Activated CD4-positive, alpha-beta T cell treated with anti-CD3 and anti-CD28 coated beads, Interleukin-2, amount 10 ng/mL, durations not matched to agents 24 days and 14 days (primary cell): ENCODE results near the gene LEPROT. TPM values are rescaled to one million over a fixed set of nuclear protein-coding genes. Genes with fewer than 3 reads are reported as not detected.

Experiments
- DNase-seq: peaks from one replicate; pipeline ENCODE4 v3.0.0; 2022
- H3K27ac Mint-ChIP-seq: one replicate; pipeline ENCODE4 v1.8.0; 2022; ENCODE audit warnings: mild to moderate bottlenecking, mixed read lengths
- H3K27me3 Mint-ChIP-seq: one replicate; pipeline ENCODE4 v1.8.0; 2022; ENCODE audit warnings: mixed read lengths
- H3K36me3 Mint-ChIP-seq: one replicate; pipeline ENCODE4 v1.8.0; 2022; ENCODE audit warnings: low read depth, mild to moderate bottlenecking, mixed read lengths
- H3K4me1 Mint-ChIP-seq: one replicate; pipeline ENCODE4 v1.8.0; 2021; ENCODE audit warnings: mixed read lengths
- H3K4me3 Mint-ChIP-seq: one replicate; pipeline ENCODE4 v1.8.0; 2022; ENCODE audit warnings: mild to moderate bottlenecking, moderate library complexity, mixed read lengths
- H3K9me3 Mint-ChIP-seq: one replicate; pipeline ENCODE4 v1.8.0; 2021; ENCODE audit warnings: mixed read lengths
- intact Hi-C: fragments of 100-400 bp; cut with micrococcal nuclease; formaldehyde crosslinking; loops from one replicate; pipeline ENCODE4 v1.15.1; 2023
- total RNA-seq: library from RNA; stranded (reverse); gene quantifications from 2 replicates; pipeline ENCODE4 v1.2.3, GENCODE V29; 2022

Gene LEPROT
- total RNA-seq, 1 donor from 2014 or later: 20.2 TPM

- Mint-ChIP-seq H3K4me3 (peak overlapping the region; percentile 22), H3K27ac (peak overlapping the region; percentile 69), H3K27me3 (no peaks in the 10 kb centered on the region), H3K4me1 (peaks cover 66% of the 10 kb centered on the region), H3K36me3 (peaks cover 26% of the 10 kb centered on the region), H3K9me3 (peaks cover 4% of the 10 kb centered on the region)
- intact Hi-C loops: loop anchor here (1.0 to 10.0 kb wide), 6 partner anchors 163 to 881 kb away; partner anchors contain the start of gene AK4
- peak; percentile 75 for DNase-seq
Measured at GRCh38 chr1:65395887-65396612, 24.4 kb upstream of the LEPROT start.

GRCh38 chr1:65398083-65398482, 22.4 kb upstream of the LEPROT start:
- peak; percentile 46 for DNase-seq
- Mint-ChIP-seq H3K27me3 (no peaks in the 10 kb centered on the region), H3K36me3 (peaks cover 25% of the 10 kb centered on the region), H3K4me1 (peaks cover 51% of the 10 kb centered on the region), H3K4me3 (no peak overlapping the region), H3K9me3 (peaks cover 4% of the 10 kb centered on the region), H3K27ac (peak overlapping the region; percentile 27)
- intact Hi-C loops: loop anchor here (5.0 to 10.0 kb wide), 4 partner anchors 253 to 879 kb away; partner anchors contain the start of gene AK4

- Mint-ChIP-seq H3K27me3 (no peaks in the 10 kb centered on the region), H3K36me3 (peaks cover 25% of the 10 kb centered on the region), H3K9me3 (peaks cover 4% of the 10 kb centered on the region), H3K27ac (no peak overlapping the region), H3K4me3 (no peak overlapping the region), H3K4me1 (peaks cover 43% of the 10 kb centered on the region)
- no peak for DNase-seq
- intact Hi-C loops: loop anchor here (5.0 to 10.0 kb wide), 4 partner anchors 254 to 878 kb away; partner anchors contain the start of gene AK4
Measured at GRCh38 chr1:65399003-65399402, 21.5 kb upstream of the LEPROT start.

GRCh38 chr1:65401612-65402011, 18.9 kb upstream of the LEPROT start:
- Mint-ChIP-seq H3K36me3 (peaks cover 25% of the 10 kb centered on the region), H3K27me3 (no peaks in the 10 kb centered on the region), H3K4me3 (no peak overlapping the region), H3K9me3 (peaks cover 4% of the 10 kb centered on the region), H3K27ac (no peak overlapping the region), H3K4me1 (peaks cover 19% of the 10 kb centered on the region)
- DNase-seq: no peak
- intact Hi-C loops: no loop called here

- intact Hi-C loops: no loop called here
- Mint-ChIP-seq H3K4me3 (no peak overlapping the region), H3K27ac (no peak overlapping the region), H3K27me3 (peaks cover 3% of the 10 kb centered on the region), H3K9me3 (no peaks in the 10 kb centered on the region), H3K4me1 (no peaks in the 10 kb centered on the region), H3K36me3 (peaks cover 17% of the 10 kb centered on the region)
- no peak for DNase-seq
Measured at GRCh38 chr1:65404941-65405340, 15.5 kb upstream of the LEPROT start.

GRCh38 chr1:65407877-65408276, 12.6 kb upstream of the LEPROT start:
- H3K4me3 Mint-ChIP-seq: no peak overlapping the region
- intact Hi-C loops: no loop called here
- H3K9me3 Mint-ChIP-seq: no peaks in the 10 kb centered on the region

GRCh38 chr1:65409314-65409713, 11.2 kb upstream of the LEPROT start:
- Mint-ChIP-seq H3K36me3 (peaks cover 5% of the 10 kb centered on the region), H3K27ac (no peak overlapping the region), H3K4me1 (peaks cover 2% of the 10 kb centered on the region), H3K9me3 (no peaks in the 10 kb centered on the region), H3K27me3 (peaks cover 3% of the 10 kb centered on the region), H3K4me3 (no peak overlapping the region)
- intact Hi-C loops: no loop called here
- no peak for DNase-seq

More at GRCh38 chr1:65407877-65408276, 12.6 kb upstream of the LEPROT start:
- Mint-ChIP-seq H3K36me3 (peaks cover 5% of the 10 kb centered on the region), H3K27me3 (peaks cover 3% of the 10 kb centered on the region), H3K4me1 (peaks cover 2% of the 10 kb centered on the region), H3K27ac (no peak overlapping the region)
- no peak for DNase-seq

- H3K36me3 Mint-ChIP-seq: peaks cover 5% of the 10 kb centered on the region
- H3K4me1 Mint-ChIP-seq: peaks cover 2% of the 10 kb centered on the region
- H3K4me3 Mint-ChIP-seq: no peak overlapping the region
- intact Hi-C loops: no loop called here
- no peak overlapping the region for H3K27ac Mint-ChIP-seq
- DNase-seq: no peak
- no peaks in the 10 kb centered on the region for H3K9me3 Mint-ChIP-seq
- H3K27me3 Mint-ChIP-seq: peaks cover 3% of the 10 kb centered on the region
Measured at GRCh38 chr1:65409816-65410326, 10.6 kb upstream of the LEPROT start.

GRCh38 chr1:65412256-65412983, 8.0 kb upstream of the LEPROT start:
- no peak overlapping the region for H3K4me3 Mint-ChIP-seq
- peaks cover 8% of the 10 kb centered on the region for H3K27me3 Mint-ChIP-seq
- H3K9me3 Mint-ChIP-seq: no peaks in the 10 kb centered on the region
- intact Hi-C loops: no loop called here
- peaks cover 4% of the 10 kb centered on the region for H3K4me1 Mint-ChIP-seq
- H3K27ac Mint-ChIP-seq: no peak overlapping the region
- no peak for DNase-seq
- peaks cover 2% of the 10 kb centered on the region for H3K36me3 Mint-ChIP-seq

- peaks cover 8% of the 10 kb centered on the region for H3K4me1 Mint-ChIP-seq
- H3K27ac Mint-ChIP-seq: no peak overlapping the region
- DNase-seq: no peak
- H3K36me3 Mint-ChIP-seq: peaks cover 2% of the 10 kb centered on the region
- intact Hi-C loops: no loop called here
- H3K4me3 Mint-ChIP-seq: no peak overlapping the region
- H3K9me3 Mint-ChIP-seq: no peaks in the 10 kb centered on the region
- peaks cover 10% of the 10 kb centered on the region for H3K27me3 Mint-ChIP-seq
Measured at GRCh38 chr1:65412984-65413375, 7.5 kb upstream of the LEPROT start.

GRCh38 chr1:65414538-65414937, 5.9 kb upstream of the LEPROT start:
- Mint-ChIP-seq H3K4me1 (peaks cover 17% of the 10 kb centered on the region), H3K4me3 (no peak overlapping the region), H3K36me3 (peaks cover 2% of the 10 kb centered on the region), H3K9me3 (no peaks in the 10 kb centered on the region), H3K27ac (no peak overlapping the region), H3K27me3 (peaks cover 10% of the 10 kb centered on the region)
- no peak for DNase-seq
- intact Hi-C loops: no loop called here

- Mint-ChIP-seq H3K36me3 (no peaks in the 10 kb centered on the region), H3K27ac (no peak overlapping the region), H3K4me3 (no peak overlapping the region), H3K27me3 (peaks cover 7% of the 10 kb centered on the region), H3K9me3 (no peaks in the 10 kb centered on the region), H3K4me1 (peaks cover 20% of the 10 kb centered on the region)
- intact Hi-C loops: no loop called here
- DNase-seq: no peak
Measured at GRCh38 chr1:65416767-65417166, 3.7 kb upstream of the LEPROT start.

GRCh38 chr1:65417729-65418128, 2.7 kb upstream of the LEPROT start:
- intact Hi-C loops: loop anchor here (2.0 kb wide), 1 partner anchor 269 kb away; the partner anchor contains the start of gene AK4
- Mint-ChIP-seq H3K36me3 (no peaks in the 10 kb centered on the region), H3K4me3 (no peak overlapping the region), H3K27ac (no peak overlapping the region), H3K4me1 (peaks cover 18% of the 10 kb centered on the region), H3K27me3 (peaks cover 7% of the 10 kb centered on the region), H3K9me3 (no peaks in the 10 kb centered on the region)
- DNase-seq: no peak
